ENCODE data around the gene MRTO4.
"Not testable (repeated sequence)": the region's sequence is repeated elsewhere in the genome, so short reads cannot be mapped to it uniquely, and the experiment has no call there.

DNA sequence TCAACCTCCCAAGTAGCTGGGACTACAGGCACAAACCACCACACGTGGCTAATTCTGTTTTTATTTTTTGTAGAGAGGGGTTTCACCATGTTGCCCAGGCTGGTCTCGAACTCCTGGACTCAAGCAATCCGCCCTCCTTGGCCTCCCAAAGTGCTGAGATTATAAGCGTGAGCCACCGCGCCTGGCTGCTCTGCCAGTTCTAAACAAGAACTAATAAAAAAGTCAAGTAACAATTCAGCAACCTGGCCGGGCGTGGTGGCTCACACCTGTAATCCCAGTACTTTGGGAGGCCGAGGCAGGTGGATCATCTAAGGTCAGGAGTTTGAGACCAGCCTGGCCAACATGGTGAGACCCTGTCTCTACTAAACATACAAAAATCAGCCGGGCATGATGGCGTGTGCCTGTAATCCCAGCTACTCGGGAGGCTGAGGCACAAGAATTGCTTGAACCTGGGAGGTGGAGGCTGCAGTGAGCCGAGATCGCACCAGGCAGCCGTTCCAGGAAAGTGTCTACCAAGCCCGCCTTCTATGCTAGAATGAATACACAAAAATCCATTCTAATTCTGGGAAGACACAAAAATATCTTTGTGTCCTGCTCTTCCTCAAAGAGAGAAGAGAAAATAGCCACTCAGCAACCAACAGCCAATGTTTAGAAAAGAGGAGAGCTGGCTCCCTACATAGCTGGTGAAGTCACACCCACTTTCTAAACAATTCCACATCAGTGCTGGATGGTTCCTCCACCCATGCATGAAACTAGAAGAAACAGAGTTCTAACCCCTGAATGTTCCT lies 19.7 kb upstream of the MRTO4 start:
- not testable (repeated sequence) for TF ChIP-seq CTCF, EZH2phosphoT487 (IDR thresholded peaks at IDR 0.05; ENCODE audit: low read length)

Measured in MM.1S (cell line).